Endothelial cell of umbilical vein (primary cell): ENCODE results near the gene TLE1.
"Not testable (repeated sequence)": the region's sequence is repeated elsewhere in the genome, so short reads cannot be mapped to it uniquely, and the experiment has no call there.

Experiments used
- EZH2 ChIP-seq: IDR thresholded peaks from 2 replicates; pipeline ENCODE4 v1.6.1; 2012; ENCODE audit warnings: borderline replicate concordance, low read depth, mild to moderate bottlenecking, moderate library complexity, low read length, inconsistent platforms; ENCODE audit not compliant: severe bottlenecking
- FOS ChIP-seq: IDR thresholded peaks from 2 replicates; pipeline ENCODE4 v1.6.1; 2011; ENCODE audit warnings: mild to moderate bottlenecking, low read length, moderate library complexity, borderline replicate concordance; ENCODE audit not compliant: insufficient read depth
- JUN ChIP-seq: IDR thresholded peaks from 2 replicates; pipeline ENCODE4 v1.6.1; 2011; ENCODE audit warnings: borderline replicate concordance, low read depth; ENCODE audit not compliant: insufficient read length, insufficient read depth
- MYC ChIP-seq: IDR thresholded peaks from one replicate; pipeline ENCODE4 v1.6.1; 2011; ENCODE audit warnings: mild to moderate bottlenecking, low read depth, low read length
- POLR2A ChIP-seq: IDR thresholded peaks from 2 replicates; pipeline ENCODE4 v1.6.1; 2012; ENCODE audit warnings: low read depth, mild to moderate bottlenecking, control low read depth, low read length
- POLR2AphosphoS5 ChIP-seq: IDR thresholded peaks from 2 replicates; pipeline ENCODE4 v1.6.1; 2012; ENCODE audit warnings: low read depth, mild to moderate bottlenecking, control low read depth, low read length, moderate library complexity; ENCODE audit not compliant: insufficient read depth
- TF ChIP-seq, protein P1 (sequence below), 2 donors: IDR thresholded peaks; 1 replicate in 1 of 2; 2 replicates in 1 of 2; pipeline ENCODE4 v1.5.1; 2011; ENCODE audit warnings: low read length in 2 of 2, mild to moderate bottlenecking in 2 of 2, moderate library complexity in 2 of 2, control low read depth in 1 of 2, inconsistent platforms in 1 of 2, low read depth in 1 of 2; ENCODE audit not compliant: insufficient read depth in 1 of 2; ENCODE audit errors: extremely low read depth in 1 of 2
- TF ChIP-seq, protein P2 (sequence below): IDR thresholded peaks from 2 replicates; pipeline ENCODE4 v1.6.1; 2011; ENCODE audit not compliant: insufficient read depth, insufficient read length

DNA sequence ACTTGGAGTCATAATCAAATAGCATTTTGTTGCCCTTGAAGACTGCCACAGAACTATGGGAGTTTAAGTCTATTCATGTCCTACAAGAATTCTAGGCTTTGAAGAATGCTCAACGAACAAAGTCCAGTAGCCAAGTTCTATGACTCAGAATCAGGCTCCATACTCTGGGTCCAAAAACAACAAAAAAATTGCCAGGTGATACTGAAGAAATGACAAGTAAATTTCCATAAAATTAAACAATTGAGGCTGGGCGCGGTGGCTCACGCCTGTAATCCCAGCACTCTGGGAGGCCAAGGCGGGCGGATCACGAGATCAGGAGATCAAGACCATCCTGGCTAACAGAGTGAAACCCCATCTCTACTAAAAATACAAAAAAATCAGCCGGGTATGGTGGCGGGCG is 94.1 kb downstream of the TLE1 start:
- TF ChIP-seq POLR2A, EZH2, POLR2AphosphoS5, MYC, JUN, FOS: not testable (repeated sequence)
- TF ChIP-seq, protein P1, sequence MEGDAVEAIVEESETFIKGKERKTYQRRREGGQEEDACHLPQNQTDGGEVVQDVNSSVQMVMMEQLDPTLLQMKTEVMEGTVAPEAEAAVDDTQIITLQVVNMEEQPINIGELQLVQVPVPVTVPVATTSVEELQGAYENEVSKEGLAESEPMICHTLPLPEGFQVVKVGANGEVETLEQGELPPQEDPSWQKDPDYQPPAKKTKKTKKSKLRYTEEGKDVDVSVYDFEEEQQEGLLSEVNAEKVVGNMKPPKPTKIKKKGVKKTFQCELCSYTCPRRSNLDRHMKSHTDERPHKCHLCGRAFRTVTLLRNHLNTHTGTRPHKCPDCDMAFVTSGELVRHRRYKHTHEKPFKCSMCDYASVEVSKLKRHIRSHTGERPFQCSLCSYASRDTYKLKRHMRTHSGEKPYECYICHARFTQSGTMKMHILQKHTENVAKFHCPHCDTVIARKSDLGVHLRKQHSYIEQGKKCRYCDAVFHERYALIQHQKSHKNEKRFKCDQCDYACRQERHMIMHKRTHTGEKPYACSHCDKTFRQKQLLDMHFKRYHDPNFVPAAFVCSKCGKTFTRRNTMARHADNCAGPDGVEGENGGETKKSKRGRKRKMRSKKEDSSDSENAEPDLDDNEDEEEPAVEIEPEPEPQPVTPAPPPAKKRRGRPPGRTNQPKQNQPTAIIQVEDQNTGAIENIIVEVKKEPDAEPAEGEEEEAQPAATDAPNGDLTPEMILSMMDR (IDR thresholded peaks at IDR 0.05; ENCODE audit: extremely low read depth in 1 of 2, insufficient read depth in 1 of 2, low read depth in 1 of 2, low read length in 2 of 2) = not testable (repeated sequence)
- TF ChIP-seq, protein P2, sequence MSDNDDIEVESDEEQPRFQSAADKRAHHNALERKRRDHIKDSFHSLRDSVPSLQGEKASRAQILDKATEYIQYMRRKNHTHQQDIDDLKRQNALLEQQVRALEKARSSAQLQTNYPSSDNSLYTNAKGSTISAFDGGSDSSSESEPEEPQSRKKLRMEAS = not testable (repeated sequence)
